ENCODE measurements around the gene EMILIN2.

Gene EMILIN2

DNA sequence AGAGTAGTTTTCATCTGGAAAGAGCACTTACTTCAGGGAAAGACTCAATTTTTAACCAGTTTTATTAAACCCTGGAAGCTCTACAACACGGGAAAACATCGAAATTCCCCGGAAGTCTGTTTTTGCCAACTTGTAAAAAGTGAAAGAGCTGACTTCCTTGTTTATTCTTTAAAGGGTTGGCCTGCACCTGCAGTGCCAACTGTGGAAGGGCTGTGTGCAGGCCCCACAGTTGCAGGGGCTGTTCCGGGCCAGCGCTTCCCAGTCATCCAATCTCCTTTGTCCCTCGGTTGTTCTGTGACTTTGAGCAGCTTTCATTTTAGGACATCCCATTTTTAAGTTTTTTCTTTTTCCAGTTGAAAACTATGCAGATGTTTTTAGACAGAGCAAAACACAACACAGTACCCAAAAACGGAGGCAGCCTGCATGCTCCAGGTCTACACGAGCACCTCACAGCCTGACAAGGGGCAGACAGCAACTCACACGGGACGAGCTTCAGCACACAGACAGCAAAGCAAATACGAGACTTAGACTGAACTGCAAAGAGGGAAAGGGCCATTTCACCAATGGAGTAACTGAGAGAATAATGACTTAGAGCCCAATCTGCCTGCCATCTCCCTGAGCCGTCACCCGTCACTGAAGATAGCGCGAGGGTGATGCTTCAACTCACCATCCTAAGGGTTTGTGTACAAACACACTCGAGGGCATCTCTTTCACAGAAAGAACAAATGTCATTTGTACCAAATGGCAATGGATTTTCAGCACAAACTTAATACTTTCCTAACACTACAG, 70.6 kb downstream of the EMILIN2 start:
- no peak for DNase-seq

- no peak for DNase-seq
Measured at GRCh38 chr18:2918761-2919550, 72.2 kb downstream of the EMILIN2 start.

GRCh38 chr18:2919600-2919999, 72.8 kb downstream of the EMILIN2 start:
- DNase-seq = no peak

GRCh38 chr18:2920027-2920426, 73.2 kb downstream of the EMILIN2 start:
- no peak for DNase-seq

GRCh38 chr18:2920546-2921343, 73.9 kb downstream of the EMILIN2 start:
- no peak for DNase-seq

DNA sequence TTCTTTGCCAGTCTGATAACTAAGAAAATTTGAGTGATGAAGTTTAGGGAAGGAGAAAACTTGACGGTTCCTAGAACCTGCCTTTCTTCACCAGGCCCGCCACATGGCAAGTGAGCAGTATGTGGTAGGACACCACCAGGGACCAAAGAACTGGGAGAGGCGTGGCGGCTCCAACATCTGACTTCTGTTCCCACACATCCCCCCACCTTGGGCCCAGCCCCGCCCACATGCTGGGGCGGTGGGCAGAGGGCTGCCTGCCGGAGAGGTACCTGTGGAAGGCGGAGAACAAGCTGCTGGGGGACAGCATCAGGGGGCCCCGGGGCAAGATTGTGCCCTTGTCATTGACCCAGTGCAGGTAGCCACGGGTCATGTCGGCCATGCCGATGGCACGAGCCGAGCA, 75.0 kb downstream of the EMILIN2 start:
- DNase-seq = no peak

DNA sequence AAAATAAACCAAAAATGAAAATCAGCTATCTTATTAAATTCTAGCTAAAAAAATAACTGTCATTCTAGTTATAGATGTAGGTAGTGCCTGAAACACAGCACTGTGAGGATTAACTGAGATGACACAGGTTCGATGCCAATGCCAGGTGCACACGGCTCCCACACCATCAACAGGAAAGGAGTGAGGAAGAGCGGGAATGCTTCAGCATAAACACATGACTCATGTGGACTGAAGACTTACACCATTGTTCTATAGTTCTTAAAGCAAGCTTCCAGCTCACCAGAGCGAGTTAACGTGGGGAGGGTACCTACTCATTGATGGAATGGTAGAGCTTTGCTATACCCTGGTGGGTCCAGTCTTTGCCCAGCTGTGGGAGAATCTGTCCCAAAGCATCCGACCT, 76.7 kb downstream of the EMILIN2 start:
- DNase-seq = no peak

- DNase-seq = no peak
Measured at GRCh38 chr18:2924920-2925319, 78.1 kb downstream of the EMILIN2 start.

GRCh38 chr18:2926528-2926927, 79.7 kb downstream of the EMILIN2 start:
- no peak for DNase-seq

GRCh38 chr18:2927745-2928144, 80.9 kb downstream of the EMILIN2 start:
- no peak for DNase-seq

GRCh38 chr18:2932247-2933181, 85.7 kb downstream of the EMILIN2 start:
- DNase-seq = peak; percentile 62

- DNase-seq = no peak
Measured at GRCh38 chr18:2933995-2934394, 87.2 kb downstream of the EMILIN2 start.

- no peak for DNase-seq
Measured at GRCh38 chr18:2935438-2936192, 88.8 kb downstream of the EMILIN2 start.

DNA sequence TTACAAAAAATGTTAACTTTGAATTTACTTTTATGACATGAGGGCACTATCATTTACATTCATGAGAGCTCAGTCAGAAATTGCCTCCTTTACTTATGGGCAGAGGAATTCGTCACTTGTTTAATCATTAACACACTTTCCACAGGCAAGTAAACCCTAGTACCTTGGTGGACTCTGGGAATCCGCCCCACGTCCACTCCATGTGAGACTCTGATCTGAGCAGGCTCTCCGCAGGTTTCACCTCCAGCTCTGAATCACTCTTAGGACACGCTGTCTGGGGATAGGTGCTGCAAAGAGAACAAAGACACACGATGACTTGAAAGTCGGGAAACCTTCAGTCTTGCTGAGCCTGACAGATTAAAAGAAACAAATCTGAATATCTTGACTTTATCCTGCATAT, 92.5 kb downstream of the EMILIN2 start:
- DNase-seq = no peak

GRCh38 chr18:2948038-2948437, 101.2 kb downstream of the EMILIN2 start:
- peak; percentile 23 for DNase-seq

- DNase-seq = no peak
Measured at GRCh38 chr18:2952605-2953004, 105.8 kb downstream of the EMILIN2 start.

- no peak for DNase-seq
Measured at GRCh38 chr18:2953935-2954653, 107.3 kb downstream of the EMILIN2 start.

DNA sequence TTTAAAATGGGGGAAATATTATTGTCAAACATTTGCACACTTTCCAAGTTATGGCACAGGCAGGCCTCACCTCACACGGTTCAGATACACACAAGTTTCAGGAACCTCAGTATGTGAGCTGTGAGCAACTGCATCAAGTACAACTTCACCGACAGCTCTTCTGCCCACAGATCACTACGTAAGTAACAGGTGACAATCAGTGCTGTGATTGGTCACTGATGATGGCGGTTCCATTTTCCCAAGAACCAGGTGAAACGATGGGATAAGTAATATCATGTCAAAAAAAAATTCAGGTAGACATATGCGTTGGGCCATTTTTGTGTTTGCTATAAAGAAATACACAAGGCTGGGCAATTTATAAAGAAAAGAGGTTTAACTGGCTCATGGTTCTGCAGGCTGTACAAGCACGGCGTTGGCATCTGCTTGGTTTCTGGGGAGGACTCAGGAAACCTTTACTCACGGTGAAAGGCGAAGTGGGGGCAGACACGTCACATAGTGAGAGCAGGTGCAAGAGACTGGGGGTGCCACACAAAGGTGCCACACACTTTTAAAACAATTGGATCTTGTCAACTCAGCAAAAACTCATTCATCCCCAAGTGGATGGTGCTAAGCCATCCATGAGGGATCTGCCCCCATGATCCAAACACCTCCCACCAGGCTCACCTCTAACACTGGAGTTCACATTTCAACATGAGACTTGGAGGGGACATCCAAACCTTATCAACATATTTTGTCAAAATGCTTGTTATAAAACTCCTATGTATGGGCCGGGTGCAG, 108.3 kb downstream of the EMILIN2 start:
- no peak for DNase-seq

- peak; percentile 67 for DNase-seq
Measured at GRCh38 chr18:2956056-2956455, 109.2 kb downstream of the EMILIN2 start.

DNA sequence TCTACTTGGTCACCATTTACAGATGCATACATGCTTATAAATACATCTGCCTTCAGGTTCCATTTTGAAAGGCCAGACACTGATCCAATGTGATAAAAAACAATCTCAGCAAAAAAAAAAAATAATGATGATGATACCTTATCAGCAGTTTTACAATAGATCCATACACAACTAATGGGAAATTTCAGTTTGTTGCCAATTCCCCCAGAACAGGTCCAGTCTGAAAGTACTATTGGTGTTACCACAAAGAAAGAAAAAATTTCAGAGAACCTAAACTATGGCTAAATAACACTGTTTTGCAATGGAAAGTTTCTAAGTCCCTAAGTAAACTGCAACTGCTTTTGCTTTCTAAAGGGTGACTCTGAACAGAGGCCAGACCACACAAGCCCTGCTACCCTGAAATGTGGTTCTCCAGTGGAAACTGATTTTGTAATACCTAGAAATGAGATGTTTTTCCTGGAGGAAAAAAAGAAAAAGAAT, 112.1 kb downstream of the EMILIN2 start:
- peak; percentile 35 for DNase-seq
